Fibroblast of lung (primary cell): ENCODE results near the gene GFPT2.

Experiments
- EZH2 ChIP-seq: IDR thresholded peaks from 2 replicates; pipeline ENCODE4 v1.5.1; 2012; ENCODE audit warnings: low read length, control low read depth, mild to moderate bottlenecking; ENCODE audit errors: missing control alignments
- TF ChIP-seq, protein P1 (sequence below), 2 donors: IDR thresholded peaks in 1 of 2; conservative IDR thresholded peaks in 1 of 2; 1 replicate in 1 of 2; 2 replicates in 1 of 2; pipeline ENCODE4 v1.5.1; 2011 to 2012; ENCODE audit warnings: low read length in 2 of 2, control low read depth in 1 of 2, inconsistent platforms in 1 of 2, low read depth in 1 of 2, mild to moderate bottlenecking in 1 of 2

GRCh38 chr5:180373454-180373853, 20.3 kb upstream of the GFPT2 start:
- TF ChIP-seq, protein P1, sequence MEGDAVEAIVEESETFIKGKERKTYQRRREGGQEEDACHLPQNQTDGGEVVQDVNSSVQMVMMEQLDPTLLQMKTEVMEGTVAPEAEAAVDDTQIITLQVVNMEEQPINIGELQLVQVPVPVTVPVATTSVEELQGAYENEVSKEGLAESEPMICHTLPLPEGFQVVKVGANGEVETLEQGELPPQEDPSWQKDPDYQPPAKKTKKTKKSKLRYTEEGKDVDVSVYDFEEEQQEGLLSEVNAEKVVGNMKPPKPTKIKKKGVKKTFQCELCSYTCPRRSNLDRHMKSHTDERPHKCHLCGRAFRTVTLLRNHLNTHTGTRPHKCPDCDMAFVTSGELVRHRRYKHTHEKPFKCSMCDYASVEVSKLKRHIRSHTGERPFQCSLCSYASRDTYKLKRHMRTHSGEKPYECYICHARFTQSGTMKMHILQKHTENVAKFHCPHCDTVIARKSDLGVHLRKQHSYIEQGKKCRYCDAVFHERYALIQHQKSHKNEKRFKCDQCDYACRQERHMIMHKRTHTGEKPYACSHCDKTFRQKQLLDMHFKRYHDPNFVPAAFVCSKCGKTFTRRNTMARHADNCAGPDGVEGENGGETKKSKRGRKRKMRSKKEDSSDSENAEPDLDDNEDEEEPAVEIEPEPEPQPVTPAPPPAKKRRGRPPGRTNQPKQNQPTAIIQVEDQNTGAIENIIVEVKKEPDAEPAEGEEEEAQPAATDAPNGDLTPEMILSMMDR (conservative IDR thresholded peaks at IDR 0.05 in 1 of 2, IDR thresholded peaks at IDR 0.05 in 1 of 2; ENCODE audit: low read depth in 1 of 2, low read length in 2 of 2), result no peak
- no peak for TF ChIP-seq EZH2
